ENCODE data around the gene PPP1R12A. TPM values are rescaled to one million over a fixed set of nuclear protein-coding genes. Genes with fewer than 3 reads are reported as not detected.
"Not testable (repeated sequence)": the region's sequence is repeated elsewhere in the genome, so short reads cannot be mapped to it uniquely, and the experiment has no call there.

The PPP1R12A gene
- total RNA-seq, 2 experiments from 2014 or later = 44.5 to 65.1 TPM

- Histone ChIP-seq H3K9me3 (ENCODE audit: low read length) (no peaks in the 10 kb centered on the region), H3K4me3 (ENCODE audit: low read depth, low read length, poor library complexity, severe bottlenecking) (no peak overlapping the region), H3K27ac (ENCODE audit: low read depth, low read length, poor library complexity, severe bottlenecking) (no peak overlapping the region), H2AFZ (ENCODE audit: low read length) (no peak overlapping the region), H3K4me2 (ENCODE audit: low read length) (no peak overlapping the region), H3K4me1 (ENCODE audit: insufficient read depth, low read length, poor library complexity, severe bottlenecking) (no peaks in the 10 kb centered on the region), H3K9me2 (ENCODE audit: insufficient read depth, low read length) (no peaks in the 10 kb centered on the region), H4K20me1 (ENCODE audit: insufficient read depth, low read length) (no peaks in the 10 kb centered on the region), H3K36me3 (ENCODE audit: insufficient read depth, low read length) (peaks cover 74% of the 10 kb centered on the region), H3K79me2 (ENCODE audit: insufficient read depth, low read depth, low read length) (no peaks in the 10 kb centered on the region; the same call in 1 of the 2 replicates)
- no TSS peak for BruUV-seq (replicated peaks)
- no peak for DNase-seq (ENCODE audit: low spot score)
- ChIA-PET CTCF (ENCODE audit: unreplicated experiment) (no interaction called here), POLR2A (interaction anchor here (0.7 to 1.2 kb wide), 2 partner anchors 17 to 620 kb away, joined by 3 to 5 read pairs; no protein-coding TSS in a partner anchor)
- intact Hi-C loops (cut with micrococcal nuclease; ENCODE audit: unreplicated experiment) = no loop called here
- TF ChIP-seq, protein P1, sequence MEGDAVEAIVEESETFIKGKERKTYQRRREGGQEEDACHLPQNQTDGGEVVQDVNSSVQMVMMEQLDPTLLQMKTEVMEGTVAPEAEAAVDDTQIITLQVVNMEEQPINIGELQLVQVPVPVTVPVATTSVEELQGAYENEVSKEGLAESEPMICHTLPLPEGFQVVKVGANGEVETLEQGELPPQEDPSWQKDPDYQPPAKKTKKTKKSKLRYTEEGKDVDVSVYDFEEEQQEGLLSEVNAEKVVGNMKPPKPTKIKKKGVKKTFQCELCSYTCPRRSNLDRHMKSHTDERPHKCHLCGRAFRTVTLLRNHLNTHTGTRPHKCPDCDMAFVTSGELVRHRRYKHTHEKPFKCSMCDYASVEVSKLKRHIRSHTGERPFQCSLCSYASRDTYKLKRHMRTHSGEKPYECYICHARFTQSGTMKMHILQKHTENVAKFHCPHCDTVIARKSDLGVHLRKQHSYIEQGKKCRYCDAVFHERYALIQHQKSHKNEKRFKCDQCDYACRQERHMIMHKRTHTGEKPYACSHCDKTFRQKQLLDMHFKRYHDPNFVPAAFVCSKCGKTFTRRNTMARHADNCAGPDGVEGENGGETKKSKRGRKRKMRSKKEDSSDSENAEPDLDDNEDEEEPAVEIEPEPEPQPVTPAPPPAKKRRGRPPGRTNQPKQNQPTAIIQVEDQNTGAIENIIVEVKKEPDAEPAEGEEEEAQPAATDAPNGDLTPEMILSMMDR (conservative IDR thresholded peaks at IDR 0.05; ENCODE audit: low read length) = no peak
- TF ChIP-seq EZH2phosphoT487 (IDR thresholded peaks at IDR 0.05; ENCODE audit: borderline replicate concordance, low read depth, low read length) = no peak
These were observed 112.4 kb downstream of the PPP1R12A start for GRCh38 chr12:79822475-79822874.

DNA sequence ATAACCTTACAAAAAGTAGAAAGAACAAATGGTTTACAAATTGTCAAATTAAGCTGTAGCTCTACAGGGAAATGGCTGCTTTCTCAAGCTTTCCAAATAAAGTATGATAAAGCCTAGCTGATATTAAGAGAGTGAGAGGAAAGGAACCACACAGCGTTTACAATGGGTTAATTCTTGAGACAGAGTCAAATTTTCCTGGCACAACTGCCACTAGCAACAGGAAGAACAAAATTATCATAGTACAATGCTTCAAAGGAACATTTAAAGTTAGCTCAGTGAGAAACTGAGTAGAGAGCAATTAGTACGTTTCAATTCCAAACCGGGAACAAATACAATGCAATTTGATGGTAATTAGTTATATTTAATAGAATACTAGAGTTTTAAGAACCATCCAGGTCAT lies 116.0 kb downstream of the PPP1R12A start:
- ChIA-PET POLR2A (interaction anchor here (0.5 to 1.4 kb wide), 4 partner anchors 11 to 369 kb away, joined by 3 to 5 read pairs (median 4); no protein-coding TSS in a partner anchor), CTCF (ENCODE audit: unreplicated experiment) (no interaction called here)
- no peak overlapping the region for H3K27ac ChIP-seq (ENCODE audit: low read depth, low read length, poor library complexity, severe bottlenecking)
- BruUV-seq (replicated peaks) = no TSS peak
- TF ChIP-seq, protein P1 (conservative IDR thresholded peaks at IDR 0.05; ENCODE audit: low read length) = no peak
- H3K9me3 ChIP-seq (ENCODE audit: low read length) = no peaks in the 10 kb centered on the region
- H2AFZ ChIP-seq (ENCODE audit: low read length) = no peak overlapping the region
- peaks cover 85% of the 10 kb centered on the region for H3K36me3 ChIP-seq (ENCODE audit: insufficient read depth, low read length)
- no peaks in the 10 kb centered on the region for H3K9me2 ChIP-seq (ENCODE audit: insufficient read depth, low read length)
- H3K4me2 ChIP-seq (ENCODE audit: low read length) = no peak overlapping the region
- no peak overlapping the region for H3K4me3 ChIP-seq (ENCODE audit: low read depth, low read length, poor library complexity, severe bottlenecking)
- H4K20me1 ChIP-seq (ENCODE audit: insufficient read depth, low read length) = no peaks in the 10 kb centered on the region
- no peaks in the 10 kb centered on the region for H3K4me1 ChIP-seq (ENCODE audit: insufficient read depth, low read length, poor library complexity, severe bottlenecking)
- DNase-seq (ENCODE audit: low spot score) = no peak
- H3K79me2 ChIP-seq (ENCODE audit: insufficient read depth, low read depth, low read length) = no peaks in the 10 kb centered on the region
- intact Hi-C loops (cut with micrococcal nuclease; ENCODE audit: unreplicated experiment) = no loop called here

GRCh38 chr12:79784366-79785065 lies 150.4 kb downstream of the PPP1R12A start:
- CTCF ChIA-PET (ENCODE audit: unreplicated experiment); H3K4me3 ChIP-seq (ENCODE audit: low read depth, low read length, poor library complexity, severe bottlenecking); DNase-seq (ENCODE audit: low spot score); H3K9me3 ChIP-seq (ENCODE audit: low read length); H4K20me1 ChIP-seq (ENCODE audit: insufficient read depth, low read length); H2AFZ ChIP-seq (ENCODE audit: low read length); intact Hi-C loops (cut with micrococcal nuclease; ENCODE audit: unreplicated experiment); H3K4me2 ChIP-seq (ENCODE audit: low read length); H3K4me1 ChIP-seq (ENCODE audit: insufficient read depth, low read length, poor library complexity, severe bottlenecking); H3K27ac ChIP-seq (ENCODE audit: low read depth, low read length, poor library complexity, severe bottlenecking); BruUV-seq (replicated peaks); H3K79me2 ChIP-seq (ENCODE audit: insufficient read depth, low read depth, low read length); H3K9me2 ChIP-seq (ENCODE audit: insufficient read depth, low read length): not testable (repeated sequence)
- peaks cover 67% of the 10 kb centered on the region for H3K36me3 ChIP-seq (ENCODE audit: insufficient read depth, low read length)
- POLR2A ChIA-PET = interaction anchor here (0.8 to 1.8 kb wide), 3 partner anchors 10 to 19 kb away, joined by 4 to 5 read pairs (median 5); no protein-coding TSS in a partner anchor
